ENCODE results near the gene GPC6.

GPC6 gene

DNA sequence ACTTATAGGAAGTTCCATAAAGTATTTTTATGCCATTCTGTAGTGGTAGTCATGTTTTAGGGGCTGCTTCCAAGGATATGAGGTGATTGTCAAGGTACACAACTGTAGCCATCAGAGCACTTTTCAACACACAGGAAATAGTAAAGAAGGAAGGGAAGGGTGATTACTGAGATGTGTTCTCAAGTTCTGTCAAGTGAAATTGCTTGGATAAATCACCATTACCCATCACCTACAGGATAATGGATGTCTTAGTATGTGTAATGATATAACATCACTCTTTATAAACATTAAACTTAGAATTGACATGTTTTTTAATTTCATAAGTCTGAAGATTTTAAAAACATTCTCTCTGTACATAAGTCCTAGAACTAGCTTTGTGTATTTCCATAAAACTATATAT lies 765.0 kb downstream of the GPC6 start:
- DNase-seq (ENCODE audit: low read depth in 1 of 2, low spot score in 1 of 2), result no peak
- no peak overlapping the region for H3K27ac ChIP-seq (replicated peaks)

DNA sequence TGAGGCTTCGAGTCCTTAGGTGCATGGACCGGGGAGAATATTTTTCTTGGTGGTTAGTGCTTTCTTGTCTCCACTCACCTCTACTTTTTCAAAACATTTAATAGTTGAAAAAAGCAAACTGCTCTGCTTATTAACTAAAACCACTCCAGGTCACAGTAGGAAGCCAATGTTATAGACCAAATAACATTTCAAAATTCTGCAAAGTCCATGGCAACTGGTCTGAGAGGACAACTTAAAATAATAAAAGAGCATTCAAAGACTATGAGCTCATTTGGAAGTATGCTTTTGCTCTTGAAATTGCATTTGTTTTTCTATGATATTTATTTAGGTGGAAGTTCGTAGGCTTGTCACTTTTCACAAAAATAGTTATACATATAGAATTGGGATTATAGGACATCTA lies 769.9 kb downstream of the GPC6 start:
- H3K27me3 ChIP-seq (ENCODE audit: insufficient read depth, poor library complexity, severe bottlenecking), result no peaks in the 10 kb centered on the region
- no peak overlapping the region for H3K27ac ChIP-seq (replicated peaks)
- TF ChIP-seq GABPA (IDR thresholded peaks at IDR 0.05; ENCODE audit: low read depth) (no peak), POLR2AphosphoS5 (IDR thresholded peaks at IDR 0.05; ENCODE audit: low read depth) (no peak), SPI1 (IDR thresholded peaks at IDR 0.05; ENCODE audit: borderline replicate concordance, low read depth) (no peak)
- TF ChIP-seq, protein P1, sequence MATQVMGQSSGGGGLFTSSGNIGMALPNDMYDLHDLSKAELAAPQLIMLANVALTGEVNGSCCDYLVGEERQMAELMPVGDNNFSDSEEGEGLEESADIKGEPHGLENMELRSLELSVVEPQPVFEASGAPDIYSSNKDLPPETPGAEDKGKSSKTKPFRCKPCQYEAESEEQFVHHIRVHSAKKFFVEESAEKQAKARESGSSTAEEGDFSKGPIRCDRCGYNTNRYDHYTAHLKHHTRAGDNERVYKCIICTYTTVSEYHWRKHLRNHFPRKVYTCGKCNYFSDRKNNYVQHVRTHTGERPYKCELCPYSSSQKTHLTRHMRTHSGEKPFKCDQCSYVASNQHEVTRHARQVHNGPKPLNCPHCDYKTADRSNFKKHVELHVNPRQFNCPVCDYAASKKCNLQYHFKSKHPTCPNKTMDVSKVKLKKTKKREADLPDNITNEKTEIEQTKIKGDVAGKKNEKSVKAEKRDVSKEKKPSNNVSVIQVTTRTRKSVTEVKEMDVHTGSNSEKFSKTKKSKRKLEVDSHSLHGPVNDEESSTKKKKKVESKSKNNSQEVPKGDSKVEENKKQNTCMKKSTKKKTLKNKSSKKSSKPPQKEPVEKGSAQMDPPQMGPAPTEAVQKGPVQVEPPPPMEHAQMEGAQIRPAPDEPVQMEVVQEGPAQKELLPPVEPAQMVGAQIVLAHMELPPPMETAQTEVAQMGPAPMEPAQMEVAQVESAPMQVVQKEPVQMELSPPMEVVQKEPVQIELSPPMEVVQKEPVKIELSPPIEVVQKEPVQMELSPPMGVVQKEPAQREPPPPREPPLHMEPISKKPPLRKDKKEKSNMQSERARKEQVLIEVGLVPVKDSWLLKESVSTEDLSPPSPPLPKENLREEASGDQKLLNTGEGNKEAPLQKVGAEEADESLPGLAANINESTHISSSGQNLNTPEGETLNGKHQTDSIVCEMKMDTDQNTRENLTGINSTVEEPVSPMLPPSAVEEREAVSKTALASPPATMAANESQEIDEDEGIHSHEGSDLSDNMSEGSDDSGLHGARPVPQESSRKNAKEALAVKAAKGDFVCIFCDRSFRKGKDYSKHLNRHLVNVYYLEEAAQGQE (IDR thresholded peaks at IDR 0.05; ENCODE audit: insufficient replicate concordance, low read depth), result no peak
- TF ChIP-seq, protein P2, sequence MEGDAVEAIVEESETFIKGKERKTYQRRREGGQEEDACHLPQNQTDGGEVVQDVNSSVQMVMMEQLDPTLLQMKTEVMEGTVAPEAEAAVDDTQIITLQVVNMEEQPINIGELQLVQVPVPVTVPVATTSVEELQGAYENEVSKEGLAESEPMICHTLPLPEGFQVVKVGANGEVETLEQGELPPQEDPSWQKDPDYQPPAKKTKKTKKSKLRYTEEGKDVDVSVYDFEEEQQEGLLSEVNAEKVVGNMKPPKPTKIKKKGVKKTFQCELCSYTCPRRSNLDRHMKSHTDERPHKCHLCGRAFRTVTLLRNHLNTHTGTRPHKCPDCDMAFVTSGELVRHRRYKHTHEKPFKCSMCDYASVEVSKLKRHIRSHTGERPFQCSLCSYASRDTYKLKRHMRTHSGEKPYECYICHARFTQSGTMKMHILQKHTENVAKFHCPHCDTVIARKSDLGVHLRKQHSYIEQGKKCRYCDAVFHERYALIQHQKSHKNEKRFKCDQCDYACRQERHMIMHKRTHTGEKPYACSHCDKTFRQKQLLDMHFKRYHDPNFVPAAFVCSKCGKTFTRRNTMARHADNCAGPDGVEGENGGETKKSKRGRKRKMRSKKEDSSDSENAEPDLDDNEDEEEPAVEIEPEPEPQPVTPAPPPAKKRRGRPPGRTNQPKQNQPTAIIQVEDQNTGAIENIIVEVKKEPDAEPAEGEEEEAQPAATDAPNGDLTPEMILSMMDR (IDR thresholded peaks at IDR 0.05; ENCODE audit: insufficient read depth, low read length), result no peak
- no peak for DNase-seq (ENCODE audit: low read depth in 1 of 2, low spot score in 1 of 2)
- no peak overlapping the region for H3K4me3 ChIP-seq (replicated peaks; ENCODE audit: insufficient read depth, low read length)

More for the DNA sequence above, 765.0 kb downstream of the GPC6 start:
- Histone ChIP-seq H3K4me3 (replicated peaks; ENCODE audit: insufficient read depth, low read length) (no peak overlapping the region), H3K27me3 (ENCODE audit: insufficient read depth, poor library complexity, severe bottlenecking) (no peaks in the 10 kb centered on the region)
- no peak for TF ChIP-seq GABPA (IDR thresholded peaks at IDR 0.05; ENCODE audit: low read depth)
- TF ChIP-seq, protein P1 (IDR thresholded peaks at IDR 0.05; ENCODE audit: insufficient replicate concordance, low read depth), result no peak
- no peak for TF ChIP-seq SPI1 (IDR thresholded peaks at IDR 0.05; ENCODE audit: borderline replicate concordance, low read depth)
- TF ChIP-seq POLR2AphosphoS5 (IDR thresholded peaks at IDR 0.05; ENCODE audit: low read depth), result no peak
- TF ChIP-seq, protein P2 (IDR thresholded peaks at IDR 0.05; ENCODE audit: insufficient read depth, low read length), result no peak

DNA sequence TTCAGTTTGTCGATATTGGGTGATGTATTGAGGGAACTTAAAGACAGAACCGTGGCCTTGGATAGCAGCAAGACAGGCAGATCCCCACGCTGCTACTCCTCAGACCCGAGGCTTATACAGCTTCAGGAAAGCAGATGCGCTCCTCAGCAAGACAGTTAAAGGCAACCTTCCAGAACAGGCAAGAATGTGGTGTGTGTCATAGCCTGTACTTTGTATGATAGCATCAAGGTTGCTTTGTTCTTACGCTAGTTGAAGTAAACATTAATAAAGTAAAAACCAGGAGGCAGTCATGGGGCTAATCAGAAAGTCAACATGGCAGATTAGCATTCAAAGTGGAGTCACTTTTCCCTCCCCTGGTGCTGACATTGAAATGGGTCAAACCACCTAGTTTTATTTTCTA lies 779.7 kb downstream of the GPC6 start:
- H3K4me3 ChIP-seq (replicated peaks; ENCODE audit: insufficient read depth, low read length), result no peak overlapping the region
- no peak overlapping the region for H3K27ac ChIP-seq (replicated peaks)
- H3K27me3 ChIP-seq (ENCODE audit: insufficient read depth, poor library complexity, severe bottlenecking), result no peaks in the 10 kb centered on the region
- no peak for DNase-seq (ENCODE audit: low read depth in 1 of 2, low spot score in 1 of 2)
- TF ChIP-seq, protein P2 (IDR thresholded peaks at IDR 0.05; ENCODE audit: insufficient read depth, low read length), result no peak
- TF ChIP-seq SPI1 (IDR thresholded peaks at IDR 0.05; ENCODE audit: borderline replicate concordance, low read depth) (no peak), POLR2AphosphoS5 (IDR thresholded peaks at IDR 0.05; ENCODE audit: low read depth) (no peak), GABPA (IDR thresholded peaks at IDR 0.05; ENCODE audit: low read depth) (no peak)
- TF ChIP-seq, protein P1 (IDR thresholded peaks at IDR 0.05; ENCODE audit: insufficient replicate concordance, low read depth), result no peak

Measured in HL-60 (cell line).